ENCODE results near the gene RHBDL3.

Gene RHBDL3

DNA sequence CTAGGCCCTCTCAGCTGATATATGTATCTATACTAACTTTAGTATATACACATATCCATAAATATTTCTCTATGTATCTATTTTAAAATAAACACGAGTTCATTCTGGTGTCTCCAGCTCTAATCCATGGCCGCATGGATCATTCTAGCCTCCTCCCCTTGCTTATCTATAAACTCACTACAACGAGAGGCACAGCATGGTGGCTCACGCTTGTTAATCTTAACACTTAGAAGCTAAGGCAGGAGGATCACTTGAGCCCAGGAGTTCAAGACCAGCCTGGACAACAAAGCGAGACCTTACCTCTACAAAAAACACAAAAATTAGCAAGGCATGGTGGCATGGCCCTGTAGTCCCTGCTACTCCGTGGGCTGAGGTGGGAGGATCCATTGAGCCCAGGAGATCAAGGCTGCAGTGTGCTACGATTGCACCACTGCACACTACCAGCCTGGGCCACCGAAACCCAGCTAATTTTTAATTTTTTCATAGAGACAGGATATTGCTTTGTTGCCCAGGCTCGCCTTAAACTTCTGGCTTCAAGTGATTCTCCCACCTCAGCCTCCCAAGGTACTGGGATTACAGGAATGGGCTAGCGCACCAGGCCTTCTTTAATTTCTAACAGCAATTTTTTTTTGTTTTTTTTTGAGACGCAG, 80.4 kb downstream of the RHBDL3 start:
- Histone ChIP-seq H3K9ac (ENCODE audit: low read depth, low read length) (no peak overlapping the region), H4K20me1 (ENCODE audit: insufficient read depth, low read length) (peaks cover 6% of the 10 kb centered on the region; the same call in 1 of the 2 replicates), H3K27ac (ENCODE audit: low read length) (no peak overlapping the region), H2AFZ (ENCODE audit: low read depth, low read length) (no peak overlapping the region), H3K4me3 (ENCODE audit: low read depth in 1 of 2, low read length in 2 of 2) (no peak overlapping the region), H3K4me1 (ENCODE audit: insufficient read depth, low read length) (peaks cover 26% of the 10 kb centered on the region), H3K79me2 (ENCODE audit: insufficient read depth, low read length) (peaks cover 37% of the 10 kb centered on the region), H3K9me3 (ENCODE audit: insufficient read depth, low read length, severe bottlenecking) (no peaks in the 10 kb centered on the region), H3K27me3 (ENCODE audit: insufficient read depth, low read length, poor library complexity) (no peaks in the 10 kb centered on the region), H3K36me3 (ENCODE audit: insufficient read depth, low read length) (peaks cover 8% of the 10 kb centered on the region), H3K4me2 (ENCODE audit: insufficient read depth, low read length) (no peak overlapping the region)
- ATAC-seq (ENCODE audit: insufficient read depth, low read depth) (no peak), DNase-seq (no peak)
- TF ChIP-seq EZH2 (IDR thresholded peaks at IDR 0.05; ENCODE audit: borderline replicate concordance, low read depth, low read length, severe bottlenecking): no peak
- TF ChIP-seq CTCF (IDR thresholded peaks at IDR 0.05; ENCODE audit: borderline replicate concordance, extremely low read depth, low read length, poor library complexity, severe bottlenecking): no peak

GRCh38 chr17:32348483-32348800, 82.8 kb downstream of the RHBDL3 start:
- H3K9me3 ChIP-seq (ENCODE audit: insufficient read depth, low read length, severe bottlenecking): no peaks in the 10 kb centered on the region
- H3K4me1 ChIP-seq (ENCODE audit: insufficient read depth, low read length): peaks cover 34% of the 10 kb centered on the region
- peak overlapping the region; percentile 71 for H3K4me2 ChIP-seq (ENCODE audit: insufficient read depth, low read length)
- no peaks in the 10 kb centered on the region for H3K27me3 ChIP-seq (ENCODE audit: insufficient read depth, low read length, poor library complexity)
- no peak overlapping the region for H3K4me3 ChIP-seq (ENCODE audit: low read depth in 1 of 2, low read length in 2 of 2)
- no peak overlapping the region for H2AFZ ChIP-seq (ENCODE audit: low read depth, low read length)
- no peak overlapping the region for H3K27ac ChIP-seq (ENCODE audit: low read length)
- TF ChIP-seq CTCF (IDR thresholded peaks at IDR 0.05; ENCODE audit: borderline replicate concordance, extremely low read depth, low read length, poor library complexity, severe bottlenecking): no peak
- no peak for TF ChIP-seq EZH2 (IDR thresholded peaks at IDR 0.05; ENCODE audit: borderline replicate concordance, low read depth, low read length, severe bottlenecking)
- peaks cover 31% of the 10 kb centered on the region for H3K36me3 ChIP-seq (ENCODE audit: insufficient read depth, low read length)
- ATAC-seq (ENCODE audit: insufficient read depth, low read depth): no peak
- 0 out of 2 replicates have a peak overlapping the region, but pooled peaks have one; percentile 96 for H3K9ac ChIP-seq (ENCODE audit: low read depth, low read length)
- H3K79me2 ChIP-seq (ENCODE audit: insufficient read depth, low read length): peaks cover 50% of the 10 kb centered on the region
- DNase-seq: no peak
- H4K20me1 ChIP-seq (ENCODE audit: insufficient read depth, low read length): peaks cover 29% of the 10 kb centered on the region

GRCh38 chr17:32349503-32349853, 83.8 kb downstream of the RHBDL3 start:
- Histone ChIP-seq H3K4me1 (ENCODE audit: insufficient read depth, low read length) (peaks cover 43% of the 10 kb centered on the region), H3K27me3 (ENCODE audit: insufficient read depth, low read length, poor library complexity) (no peaks in the 10 kb centered on the region), H3K36me3 (ENCODE audit: insufficient read depth, low read length) (peaks cover 40% of the 10 kb centered on the region), H3K4me3 (ENCODE audit: low read depth in 1 of 2, low read length in 2 of 2) (peak overlapping the region; percentile 89 to 90), H3K9me3 (ENCODE audit: insufficient read depth, low read length, severe bottlenecking) (no peaks in the 10 kb centered on the region), H3K4me2 (ENCODE audit: insufficient read depth, low read length) (peak overlapping the region; percentile 71), H3K79me2 (ENCODE audit: insufficient read depth, low read length) (peaks cover 60% of the 10 kb centered on the region), H4K20me1 (ENCODE audit: insufficient read depth, low read length) (peaks cover 38% of the 10 kb centered on the region), H3K27ac (ENCODE audit: low read length) (peak overlapping the region; percentile 99), H2AFZ (ENCODE audit: low read depth, low read length) (peak overlapping the region; percentile 72), H3K9ac (ENCODE audit: low read depth, low read length) (peak overlapping the region; percentile 96)
- DNase-seq: peak; percentile 27
- TF ChIP-seq EZH2 (IDR thresholded peaks at IDR 0.05; ENCODE audit: borderline replicate concordance, low read depth, low read length, severe bottlenecking) (no peak), CTCF (IDR thresholded peaks at IDR 0.05; ENCODE audit: borderline replicate concordance, extremely low read depth, low read length, poor library complexity, severe bottlenecking) (no peak)
- peak; percentile 36; the same call in 1 of the 3 replicates for ATAC-seq (ENCODE audit: insufficient read depth, low read depth)

All from DND-41 (cell line).